ENCODE data around the gene WDR37. TPM values are rescaled to one million over a fixed set of nuclear protein-coding genes. Genes with fewer than 3 reads are reported as not detected.

Gene WDR37
- total and polyA plus RNA-seq, 2 donors (not counting 1 experiment from before 2014, with no cell fraction given), result 17.3 to 33.2 TPM

DNA sequence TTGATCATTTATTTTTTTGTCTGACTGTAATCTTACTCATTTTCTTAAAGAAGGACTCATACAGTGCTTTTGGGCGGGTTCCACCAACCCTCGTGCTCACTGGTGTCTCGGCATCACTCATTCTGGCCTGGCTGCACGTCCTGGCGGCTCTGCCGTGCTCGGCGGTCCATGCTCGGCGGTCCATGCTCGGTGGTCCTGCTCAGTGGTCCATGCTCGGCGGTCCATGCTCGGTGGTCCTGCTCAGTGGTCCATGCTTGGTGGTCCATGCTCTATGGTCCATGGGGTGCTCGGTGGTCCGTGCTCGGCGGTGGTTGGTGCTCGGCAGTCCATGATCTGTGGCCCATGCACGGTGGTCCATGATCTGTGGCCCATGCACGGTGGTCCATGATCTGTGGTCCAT is 72.5 kb downstream of the WDR37 start:
- intact Hi-C loops (cut with micrococcal nuclease), result no loop called here
- TF ChIP-seq EZH2 (IDR thresholded peaks at IDR 0.05; ENCODE audit: borderline replicate concordance, insufficient read depth, low read depth, low read length, poor library complexity, severe bottlenecking), result no peak
- TF ChIP-seq, protein P1, sequence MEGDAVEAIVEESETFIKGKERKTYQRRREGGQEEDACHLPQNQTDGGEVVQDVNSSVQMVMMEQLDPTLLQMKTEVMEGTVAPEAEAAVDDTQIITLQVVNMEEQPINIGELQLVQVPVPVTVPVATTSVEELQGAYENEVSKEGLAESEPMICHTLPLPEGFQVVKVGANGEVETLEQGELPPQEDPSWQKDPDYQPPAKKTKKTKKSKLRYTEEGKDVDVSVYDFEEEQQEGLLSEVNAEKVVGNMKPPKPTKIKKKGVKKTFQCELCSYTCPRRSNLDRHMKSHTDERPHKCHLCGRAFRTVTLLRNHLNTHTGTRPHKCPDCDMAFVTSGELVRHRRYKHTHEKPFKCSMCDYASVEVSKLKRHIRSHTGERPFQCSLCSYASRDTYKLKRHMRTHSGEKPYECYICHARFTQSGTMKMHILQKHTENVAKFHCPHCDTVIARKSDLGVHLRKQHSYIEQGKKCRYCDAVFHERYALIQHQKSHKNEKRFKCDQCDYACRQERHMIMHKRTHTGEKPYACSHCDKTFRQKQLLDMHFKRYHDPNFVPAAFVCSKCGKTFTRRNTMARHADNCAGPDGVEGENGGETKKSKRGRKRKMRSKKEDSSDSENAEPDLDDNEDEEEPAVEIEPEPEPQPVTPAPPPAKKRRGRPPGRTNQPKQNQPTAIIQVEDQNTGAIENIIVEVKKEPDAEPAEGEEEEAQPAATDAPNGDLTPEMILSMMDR (IDR thresholded peaks at IDR 0.05), result no peak
- Histone ChIP-seq H3K79me2 (ENCODE audit: control insufficient read depth, insufficient read depth, low read length) (no peaks in the 10 kb centered on the region), H3K4me3 (ENCODE audit: control extremely low read depth in 1 of 5, extremely low read depth in 1 of 5, insufficient read depth in 1 of 5, low read depth in 2 of 5, low read length in 4 of 5) (no peak overlapping the region), H3K9ac (ENCODE audit: low read length) (no peak overlapping the region), H3K27me3 (replicated peaks in 1 of 4; ENCODE audit: control extremely low read depth in 1 of 4, control insufficient read depth in 3 of 4, insufficient read depth in 4 of 4, low read length in 3 of 4) (no peaks in the 10 kb centered on the region), H3K9me3 (ENCODE audit: control extremely low read depth in 1 of 3, control insufficient read depth in 2 of 3, insufficient read depth in 1 of 3, low read length in 2 of 3) (peaks cover 0 to 4% (median 0%) of the 10 kb centered on the region in 3 donors), H3K4me1 (ENCODE audit: control insufficient read depth in 2 of 2, insufficient read depth in 2 of 2, low read length in 2 of 2) (no peaks in the 10 kb centered on the region), H3K27ac (ENCODE audit: low read length in 2 of 2) (no peak overlapping the region), H3K36me3 (replicated peaks in 1 of 2; ENCODE audit: control extremely low read depth in 1 of 2, control insufficient read depth in 1 of 2, extremely low read depth in 1 of 2, insufficient read depth in 2 of 2, low read length in 1 of 2) (peaks cover 3 to 76% of the 10 kb centered on the region in 2 experiments), H2AFZ (ENCODE audit: insufficient read depth, low read depth, low read length, poor library complexity, severe bottlenecking) (no peak overlapping the region), H3K4me2 (replicated peaks; ENCODE audit: low read depth, low read length, poor library complexity, severe bottlenecking) (no peak overlapping the region), H4K20me1 (ENCODE audit: control insufficient read depth, insufficient read depth, low read length, poor library complexity, severe bottlenecking) (peaks cover 12% of the 10 kb centered on the region)
- Mint-ChIP-seq H3K27ac (no peak overlapping the region), H3K27me3 (no peaks in the 10 kb centered on the region), H3K4me3 (no peak overlapping the region), H3K4me1 (peaks cover 2% of the 10 kb centered on the region), H3K9me3 (ENCODE audit: insufficient read depth) (no peaks in the 10 kb centered on the region)
- ChIA-PET POLR2A (no interaction called here), CTCF (no interaction called here)
- ATAC-seq (ENCODE audit: low read depth) (no peak), DNase-seq (no peak)
- 96% methylated on average over 21 of the region's 21 CpGs for WGBS (ENCODE audit: insufficient coverage)

DNA sequence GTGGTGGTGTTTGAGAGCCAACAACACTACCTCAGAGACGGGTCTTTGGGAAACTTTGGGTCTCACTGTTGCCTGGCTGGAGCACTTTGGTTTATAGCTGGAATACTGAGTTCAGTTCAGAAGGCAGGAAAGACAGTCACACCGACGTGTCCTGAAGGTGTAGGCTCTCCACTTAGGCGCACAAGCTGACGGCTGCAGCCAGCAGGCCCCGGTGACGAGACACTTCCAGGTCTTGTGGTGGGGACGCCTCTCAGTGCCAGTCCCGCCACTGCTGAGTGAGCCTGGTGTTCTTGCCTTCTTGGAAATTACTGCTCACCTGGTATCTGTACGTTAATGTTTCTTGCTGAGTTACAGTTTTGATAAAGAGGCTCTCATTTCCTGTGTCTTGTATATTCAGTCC is 74.0 kb downstream of the WDR37 start:
- Mint-ChIP-seq H3K4me1 (no peaks in the 10 kb centered on the region), H3K9me3 (ENCODE audit: insufficient read depth) (no peaks in the 10 kb centered on the region), H3K27ac (no peak overlapping the region), H3K27me3 (no peaks in the 10 kb centered on the region), H3K4me3 (no peak overlapping the region)
- Histone ChIP-seq H3K4me1 (ENCODE audit: control insufficient read depth in 2 of 2, insufficient read depth in 2 of 2, low read length in 2 of 2) (no peaks in the 10 kb centered on the region), H3K9ac (ENCODE audit: low read length) (no peak overlapping the region), H4K20me1 (ENCODE audit: control insufficient read depth, insufficient read depth, low read length, poor library complexity, severe bottlenecking) (peaks cover 3% of the 10 kb centered on the region), H3K79me2 (ENCODE audit: control insufficient read depth, insufficient read depth, low read length) (no peaks in the 10 kb centered on the region), H3K9me3 (ENCODE audit: control extremely low read depth in 1 of 3, control insufficient read depth in 2 of 3, insufficient read depth in 1 of 3, low read length in 2 of 3) (peaks cover 0 to 4% (median 0%) of the 10 kb centered on the region in 3 donors), H3K27ac (ENCODE audit: low read length in 2 of 2) (no peak overlapping the region), H3K36me3 (replicated peaks in 1 of 2; ENCODE audit: control extremely low read depth in 1 of 2, control insufficient read depth in 1 of 2, extremely low read depth in 1 of 2, insufficient read depth in 2 of 2, low read length in 1 of 2) (peaks cover 1 to 60% of the 10 kb centered on the region in 2 experiments), H2AFZ (ENCODE audit: insufficient read depth, low read depth, low read length, poor library complexity, severe bottlenecking) (no peak overlapping the region), H3K4me2 (replicated peaks; ENCODE audit: low read depth, low read length, poor library complexity, severe bottlenecking) (no peak overlapping the region), H3K4me3 (ENCODE audit: control extremely low read depth in 1 of 5, extremely low read depth in 1 of 5, insufficient read depth in 1 of 5, low read depth in 2 of 5, low read length in 4 of 5) (no peak overlapping the region), H3K27me3 (replicated peaks in 1 of 4; ENCODE audit: control extremely low read depth in 1 of 4, control insufficient read depth in 3 of 4, insufficient read depth in 4 of 4, low read length in 3 of 4) (no peaks in the 10 kb centered on the region)
- no peak for TF ChIP-seq EZH2 (IDR thresholded peaks at IDR 0.05; ENCODE audit: borderline replicate concordance, insufficient read depth, low read depth, low read length, poor library complexity, severe bottlenecking)
- TF ChIP-seq, protein P1 (IDR thresholded peaks at IDR 0.05), result no peak
- WGBS (ENCODE audit: insufficient coverage), result 96% methylated on average over 10 of the region's 10 CpGs
- no peak for DNase-seq
- no peak for ATAC-seq (ENCODE audit: low read depth)
- ChIA-PET CTCF (no interaction called here), POLR2A (no interaction called here)
- intact Hi-C loops (cut with micrococcal nuclease), result no loop called here

Data from B cell (primary cell).